Gastroesophageal sphincter (tissue), 4 donors: ENCODE measurements around the gene GPANK1. TPM values are rescaled to one million over a fixed set of nuclear protein-coding genes. Genes with fewer than 3 reads are reported as not detected.

Source experiments
- ATAC-seq: fragments of 150-250 bp; one replicate; pipeline ENCODE4 v1.9.1; 2016; ENCODE audit warnings: mild to moderate bottlenecking, moderate library complexity
- H3K27ac ChIP-seq, 4 donors: fragments of 200-600 bp; sonication (generic) in 3 of 4; 1 replicate in 3 of 4; 2 replicates in 1 of 4; pipeline ENCODE4 v1.5.1; 2016 to 2019
- H3K27me3 ChIP-seq: fragments of 200-600 bp; sonication (generic); one replicate; pipeline ENCODE4 v1.5.1; 2019
- H3K36me3 ChIP-seq, 2 donors: fragments of 200-600 bp; sonication (generic); one replicate each; pipeline ENCODE4 v1.5.1; 2019; ENCODE audit warnings: control low read depth in 1 of 2
- H3K4me1 ChIP-seq, 3 donors: fragments of 200-600 bp; sonication (generic); 1 replicate in 2 of 3; 2 replicates in 1 of 3; pipeline ENCODE4 v1.5.1; 2016 to 2019; ENCODE audit warnings: control low read depth in 2 of 3
- H3K4me3 ChIP-seq, 2 donors: fragments of 200-600 bp; sonication (generic); one replicate each; pipeline ENCODE4 v1.5.1; 2019; ENCODE audit warnings: mild to moderate bottlenecking in 1 of 2, moderate library complexity in 1 of 2
- H3K9me3 ChIP-seq, 3 donors: fragments of 200-600 bp; sonication (generic); one replicate each; pipeline ENCODE4 v1.5.1; 2017 to 2019; ENCODE audit warnings: control low read depth in 2 of 3
- CTCF ChIP-seq, 4 experiments: fragments of 200-600 bp in 2 of 4; fragments of 450-650 bp in 2 of 4; sonication (generic) in 1 of 4; IDR thresholded peaks; one replicate each; pipeline ENCODE4 v1.5.1; 2017 to 2019; ENCODE audit warnings: antibody characterized with exemption in 4 of 4, mild to moderate bottlenecking in 2 of 4, moderate library complexity in 2 of 4
- EP300 ChIP-seq: sonication (generic); formaldehyde crosslinking; IDR thresholded peaks from one replicate; pipeline ENCODE4 v1.6.1; 2017; ENCODE audit warnings: antibody characterized with exemption, mild to moderate bottlenecking
- POLR2A ChIP-seq, 2 donors: fragments of 450-650 bp; IDR thresholded peaks; one replicate each; pipeline ENCODE4 v1.6.1; 2017; ENCODE audit warnings: antibody characterized with exemption in 2 of 2, mild to moderate bottlenecking in 2 of 2, moderate library complexity in 1 of 2
- POLR2AphosphoS5 ChIP-seq: sonication (generic); formaldehyde crosslinking; IDR thresholded peaks from one replicate; pipeline ENCODE4 v1.6.1; 2017; ENCODE audit warnings: antibody characterized with exemption
- WGBS, 2 donors: methylation state at CpG; one replicate each; pipeline ENCODE4 v1.1.5; 2018; ENCODE audit warnings: low coverage in 1 of 2; 5-methylcytosine and 5-hydroxymethylcytosine counted together
- total RNA-seq, 4 donors: library from RNA; depleted of rRNA; stranded (reverse); fragments of >200 nt; gene quantifications; one replicate each; pipeline ENCODE4 v1.1.0, GENCODE V29; 2016

GPANK1 gene
- total RNA-seq, 4 donors from 2014 or later: 17.1 to 22.3 (median 17.9) TPM

DNA sequence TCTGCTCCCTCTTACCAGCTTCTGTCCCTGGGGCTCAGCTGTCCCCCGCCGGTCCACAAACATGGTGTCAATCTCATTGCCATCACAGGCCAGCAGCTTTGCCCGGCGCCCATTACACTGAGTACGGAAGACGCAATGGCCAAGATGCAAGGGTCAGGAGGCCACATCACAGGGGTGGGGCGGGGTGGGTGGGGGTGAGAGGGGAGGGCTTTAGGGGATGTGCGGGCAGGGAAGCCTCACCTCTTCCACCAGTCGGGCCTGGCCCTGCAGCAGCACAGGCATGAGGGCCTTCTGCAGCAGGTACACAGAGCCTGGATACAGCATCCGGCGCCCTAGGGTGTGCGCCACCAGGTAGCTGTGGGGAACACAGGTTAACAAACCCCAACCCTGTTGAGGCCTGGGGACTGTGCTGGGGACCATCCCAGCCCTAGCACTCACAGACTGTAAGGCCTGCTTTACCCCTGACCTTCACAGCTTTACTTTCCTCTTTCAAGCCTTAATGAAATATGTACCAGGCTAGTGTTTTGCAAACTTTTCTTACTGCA, 26.8 kb upstream of the GPANK1 start:
- ATAC-seq: no peak
- Histone ChIP-seq H3K4me3 (no peak overlapping the region), H3K4me1 (no peaks in the 10 kb centered on the region), H3K36me3 (peaks cover 0 to 100% of the 10 kb centered on the region in 2 donors), H3K27me3 (no peaks in the 10 kb centered on the region), H3K9me3 (no peaks in the 10 kb centered on the region), H3K27ac (no peak overlapping the region)
- WGBS, 2 donors: 80% methylated on average over 3 of the region's 12 CpGs; no CpG with 5 or more reads in 1 of the 2 donors
- no peak for TF ChIP-seq EP300
- no peak for TF ChIP-seq POLR2A (IDR thresholded peaks at IDR 0.05)
- TF ChIP-seq CTCF (IDR thresholded peaks at IDR 0.05): no peak
- no peak for TF ChIP-seq POLR2AphosphoS5

DNA sequence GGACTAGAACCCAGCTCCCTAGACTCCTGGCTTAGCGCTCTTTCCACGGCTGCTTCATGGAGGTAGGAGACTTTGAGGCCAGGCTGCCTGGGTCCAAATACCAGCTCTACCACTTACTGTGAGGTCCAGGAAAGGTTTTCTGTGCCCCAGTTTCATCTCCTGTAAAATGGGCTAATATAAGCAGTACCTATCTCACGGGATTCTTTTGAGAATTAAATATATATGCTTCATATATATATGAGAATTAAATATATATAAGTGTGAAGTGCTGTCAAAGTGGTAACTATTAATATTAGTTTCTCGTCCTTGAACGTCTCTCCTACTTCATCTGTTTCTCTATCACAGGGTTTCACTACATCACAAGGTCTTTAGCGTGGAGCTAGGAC, 26.3 kb upstream of the GPANK1 start:
- Histone ChIP-seq H3K27me3 (no peaks in the 10 kb centered on the region), H3K9me3 (no peaks in the 10 kb centered on the region), H3K36me3 (peaks cover 0 to 100% of the 10 kb centered on the region in 2 donors), H3K4me3 (no peak overlapping the region), H3K27ac (no peak overlapping the region), H3K4me1 (no peaks in the 10 kb centered on the region)
- ATAC-seq: no peak
- TF ChIP-seq POLR2AphosphoS5 (no peak), CTCF (IDR thresholded peaks at IDR 0.05) (no peak), EP300 (no peak)
- 71 to 84% methylated on average over 6 of the region's 6 CpGs for WGBS, 2 donors

DNA sequence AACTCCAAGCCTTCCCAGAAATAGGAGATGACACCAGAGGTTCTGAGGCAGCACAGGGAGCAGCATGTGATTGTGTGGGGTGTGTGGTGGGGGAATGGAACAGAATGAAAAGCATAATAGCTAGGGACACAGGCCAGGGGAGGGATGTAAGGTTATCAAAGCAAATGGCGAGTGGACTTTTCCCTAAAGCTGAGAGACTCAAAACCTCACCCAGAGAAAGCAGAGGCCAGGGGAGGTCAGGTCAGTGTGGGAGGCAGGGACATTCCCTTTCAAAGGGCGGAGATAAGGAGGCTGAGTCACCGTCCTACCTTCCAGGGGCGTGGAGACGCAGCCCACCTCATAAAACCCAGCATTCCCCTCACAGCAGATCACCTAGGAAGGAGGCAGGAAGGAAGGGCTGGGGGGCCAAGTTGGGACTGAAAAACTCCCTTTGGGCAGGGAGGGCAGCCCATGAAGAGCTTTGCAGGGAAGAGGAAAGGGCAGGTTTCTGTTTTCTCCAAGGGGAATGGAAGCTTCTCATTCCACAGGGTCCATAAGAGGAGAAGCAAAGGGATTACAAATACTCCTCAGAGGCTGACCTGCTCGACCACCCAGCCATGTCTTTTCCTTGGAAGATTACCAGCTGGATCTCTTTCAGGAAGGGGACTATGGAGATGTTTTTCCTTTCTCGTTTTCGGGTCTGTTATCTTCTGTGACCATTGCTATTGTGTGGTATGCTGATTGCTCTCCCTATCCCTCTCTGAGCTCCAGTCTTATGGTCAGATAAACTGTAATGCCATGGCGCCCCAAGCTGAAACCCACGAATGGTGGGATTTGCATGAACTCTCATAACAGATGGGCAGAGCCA, 25.7 kb upstream of the GPANK1 start:
- Histone ChIP-seq H3K4me3 (no peak overlapping the region), H3K27ac (no peak overlapping the region), H3K36me3 (peaks cover 0 to 100% of the 10 kb centered on the region in 2 donors), H3K4me1 (no peaks in the 10 kb centered on the region), H3K27me3 (no peaks in the 10 kb centered on the region), H3K9me3 (no peaks in the 10 kb centered on the region)
- WGBS, 2 donors: 36 to 48% methylated on average over 5 of the region's 10 CpGs
- no peak for TF ChIP-seq POLR2A (IDR thresholded peaks at IDR 0.05)
- TF ChIP-seq POLR2AphosphoS5: no peak
- no peak for TF ChIP-seq EP300
- no peak for TF ChIP-seq CTCF (IDR thresholded peaks at IDR 0.05)
- ATAC-seq: no peak

DNA sequence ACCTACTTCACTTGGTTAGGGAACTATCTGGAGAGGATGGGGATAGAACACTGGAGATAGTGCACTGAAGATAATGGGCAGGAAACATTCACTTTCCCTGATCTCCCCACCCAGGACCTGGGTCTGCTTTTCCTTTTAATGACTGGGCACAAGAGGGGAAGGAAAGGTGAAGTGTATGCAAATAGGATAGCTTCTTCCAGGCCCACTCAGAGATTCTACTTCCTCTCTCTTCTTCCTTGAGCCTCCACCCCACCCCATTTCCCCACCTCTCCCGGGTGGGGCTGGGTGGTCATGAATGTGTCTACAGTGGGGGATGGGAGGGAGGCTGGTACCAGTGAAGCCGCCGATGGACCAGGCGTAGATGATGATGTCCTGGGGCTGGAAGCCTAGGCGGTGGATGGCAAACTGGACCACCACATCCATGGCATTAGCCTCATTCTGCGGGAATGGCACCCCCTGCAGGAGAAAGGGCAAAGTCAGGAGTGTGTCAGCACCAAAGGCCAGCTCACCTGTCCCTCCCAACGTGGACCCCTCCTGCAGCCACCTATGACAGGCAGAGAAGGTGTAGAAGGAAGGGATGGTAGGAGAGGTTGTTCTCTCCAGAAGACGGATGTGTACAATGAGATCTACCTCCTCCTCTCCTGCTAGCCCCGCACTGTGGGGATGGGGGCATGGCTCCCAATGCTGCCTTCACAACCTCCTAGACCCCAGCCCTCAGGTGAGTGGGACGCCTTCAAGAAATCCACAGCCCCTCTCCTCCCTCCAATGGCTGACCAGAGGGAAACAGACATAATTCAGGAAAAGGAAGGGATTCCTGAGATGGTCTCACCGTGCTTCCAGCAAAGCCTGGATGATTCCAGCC, 24.7 kb upstream of the GPANK1 start:
- ATAC-seq: no peak
- Histone ChIP-seq H3K9me3 (no peaks in the 10 kb centered on the region), H3K4me3 (no peak overlapping the region), H3K36me3 (peaks cover 0 to 92% of the 10 kb centered on the region in 2 donors), H3K4me1 (no peaks in the 10 kb centered on the region), H3K27ac (no peak overlapping the region), H3K27me3 (no peaks in the 10 kb centered on the region)
- 65 to 77% methylated on average over 3 to 9 of the region's 11 CpGs for WGBS, 2 donors
- no peak for TF ChIP-seq EP300
- no peak for TF ChIP-seq POLR2A (IDR thresholded peaks at IDR 0.05)
- no peak for TF ChIP-seq POLR2AphosphoS5
- TF ChIP-seq CTCF (IDR thresholded peaks at IDR 0.05): no peak
